HG02588 (cell line): ENCODE results near the gene B4GALT7.

ENCODE experiments used
- ATAC-seq: cut with Tn5 transposase; IDR thresholded peaks from one replicate; pipeline ENCODE4 v1.9.1; 2021; ENCODE audit warnings: mild to moderate bottlenecking, moderate library complexity; ENCODE audit not compliant: unreplicated experiment

The B4GALT7 gene

DNA sequence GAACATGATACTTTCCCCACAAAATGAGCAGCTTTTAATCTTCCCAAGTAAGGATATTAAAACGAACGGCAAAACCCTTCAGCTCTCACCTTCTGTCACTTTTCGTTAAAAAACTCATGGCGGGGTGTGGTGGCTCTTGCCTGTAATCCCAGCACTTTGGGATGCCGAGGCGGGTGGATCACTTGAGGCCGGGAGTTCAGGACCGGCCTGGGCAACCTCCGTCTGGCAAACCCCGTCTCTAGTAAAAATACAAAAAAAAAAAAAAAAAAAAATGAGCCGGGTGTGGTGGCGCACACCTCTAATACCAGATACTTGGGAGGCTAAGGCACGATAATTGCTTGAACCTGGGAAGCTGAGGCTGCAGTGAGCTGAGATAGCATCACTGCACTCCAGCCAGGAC is 7.0 kb upstream of the B4GALT7 start:
- no peak for ATAC-seq

DNA sequence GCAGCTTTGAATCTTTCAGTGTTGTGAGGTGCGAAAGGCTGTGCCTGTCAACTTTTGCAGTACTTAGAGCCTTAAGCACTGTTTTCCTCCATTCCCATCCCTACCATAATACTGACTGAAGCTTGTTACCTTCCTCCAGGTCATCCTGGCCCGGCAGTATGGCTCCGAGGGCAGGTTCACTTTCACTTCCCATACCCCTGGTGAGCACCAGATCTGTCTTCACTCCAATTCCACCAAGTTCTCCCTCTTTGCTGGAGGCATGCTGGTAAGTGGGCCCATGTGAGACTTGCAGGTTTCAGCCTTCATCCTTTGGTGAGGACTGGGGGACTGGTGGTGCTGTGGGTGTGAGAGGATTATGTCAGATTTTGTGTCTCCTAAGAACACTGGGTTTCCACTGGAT is 6.4 kb upstream of the B4GALT7 start:
- no peak for ATAC-seq

DNA sequence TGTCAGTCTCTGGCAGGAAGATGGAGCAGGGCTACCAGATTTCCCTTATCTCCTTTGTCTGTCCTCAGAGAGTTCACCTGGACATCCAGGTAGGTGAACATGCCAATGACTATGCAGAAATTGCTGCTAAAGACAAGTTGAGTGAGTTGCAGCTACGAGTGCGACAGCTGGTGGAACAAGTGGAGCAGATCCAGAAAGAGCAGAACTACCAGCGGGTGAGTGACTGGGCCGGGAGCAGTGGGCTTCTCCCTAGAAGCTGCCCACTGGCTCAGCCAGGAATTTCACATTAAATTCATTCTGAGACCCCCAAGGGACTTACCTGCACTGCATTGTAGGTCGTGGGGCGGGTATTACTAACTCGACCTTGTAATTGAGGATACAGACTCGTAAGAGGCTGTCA is 5.9 kb upstream of the B4GALT7 start:
- no peak for ATAC-seq

DNA sequence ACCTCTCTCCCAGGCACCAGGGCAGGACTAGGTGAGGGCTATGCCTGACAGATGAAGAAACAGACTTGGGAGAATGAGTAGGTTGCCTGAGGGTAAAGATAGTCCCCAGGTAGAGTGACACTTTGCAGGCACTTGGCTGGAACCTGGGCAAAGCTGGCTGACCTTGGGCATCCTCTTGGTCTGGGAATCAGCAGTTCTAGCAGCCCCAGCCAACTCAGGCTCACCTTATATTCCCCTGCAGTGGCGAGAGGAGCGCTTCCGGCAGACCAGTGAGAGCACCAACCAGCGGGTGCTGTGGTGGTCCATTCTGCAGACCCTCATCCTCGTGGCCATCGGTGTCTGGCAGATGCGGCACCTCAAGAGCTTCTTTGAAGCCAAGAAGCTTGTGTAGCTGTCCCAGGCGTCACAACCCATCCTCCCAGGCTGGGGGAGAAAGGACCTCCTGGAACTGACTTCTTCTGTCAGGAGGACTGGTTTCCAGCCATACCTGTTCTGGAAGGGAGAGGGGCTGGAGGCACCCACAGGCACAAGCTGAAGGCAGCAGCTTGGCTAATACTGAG is 4.8 kb upstream of the B4GALT7 start:
- no peak for ATAC-seq

DNA sequence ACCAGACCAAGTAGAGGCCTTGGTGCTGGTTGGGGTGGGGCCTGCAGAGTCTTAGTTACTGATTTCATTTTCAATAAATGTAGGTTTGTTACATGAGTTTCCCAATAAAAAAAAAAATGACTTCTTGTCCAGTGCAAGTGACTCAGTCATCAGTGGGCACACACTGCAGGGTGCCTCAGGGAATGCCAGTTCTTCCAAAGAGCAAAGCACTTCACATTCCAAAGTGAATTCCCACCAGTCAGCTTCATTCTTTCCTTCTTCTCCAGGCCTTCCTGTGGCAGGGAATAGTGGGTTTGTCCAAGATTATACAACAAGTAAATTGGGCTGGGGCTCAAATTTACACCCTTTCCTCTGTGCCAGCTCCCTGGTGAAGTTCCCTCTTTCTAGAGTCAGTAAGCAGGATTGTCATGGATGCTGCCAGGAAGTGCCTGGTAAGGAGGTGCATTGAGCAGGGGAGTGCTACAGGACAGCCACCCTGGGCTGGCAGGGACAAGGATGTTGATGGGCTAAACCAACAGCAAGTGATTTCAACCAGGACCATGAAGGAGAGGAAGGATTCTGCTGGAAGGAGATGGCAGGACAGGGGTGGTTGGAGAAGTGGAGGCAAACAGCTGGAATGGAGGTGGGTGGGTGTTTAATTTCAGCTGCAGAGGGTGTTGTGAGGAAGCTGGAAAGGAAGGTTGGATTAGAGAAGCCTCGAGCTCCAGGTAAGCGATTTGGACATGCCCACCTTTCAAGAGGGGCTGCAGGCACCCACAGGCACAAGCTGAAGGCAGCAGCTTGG is 3.7 kb upstream of the B4GALT7 start:
- no peak for ATAC-seq

DNA sequence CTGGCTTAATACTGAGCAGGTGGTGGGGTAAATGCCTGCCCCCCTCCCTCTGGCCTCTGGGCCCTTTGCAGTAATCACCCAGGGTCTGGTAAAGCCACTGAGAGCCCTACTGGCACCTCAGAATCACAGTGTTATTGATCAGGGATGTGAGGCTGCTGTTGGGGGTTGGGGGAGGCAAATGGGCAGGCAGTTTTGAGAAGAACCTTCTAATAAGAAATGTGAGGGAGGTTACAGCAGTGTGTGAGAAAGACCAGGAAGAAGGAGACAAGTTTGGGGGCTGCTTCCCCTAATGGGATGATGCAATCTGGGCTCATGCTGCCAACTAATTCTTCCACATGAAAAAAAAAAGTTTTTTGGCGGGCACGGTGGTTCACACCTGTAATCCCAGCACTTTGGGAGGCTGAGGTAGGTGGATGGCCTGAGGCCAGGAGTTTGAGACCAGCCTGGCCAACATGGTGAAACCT is 3.1 kb upstream of the B4GALT7 start:
- ATAC-seq = no peak

DNA sequence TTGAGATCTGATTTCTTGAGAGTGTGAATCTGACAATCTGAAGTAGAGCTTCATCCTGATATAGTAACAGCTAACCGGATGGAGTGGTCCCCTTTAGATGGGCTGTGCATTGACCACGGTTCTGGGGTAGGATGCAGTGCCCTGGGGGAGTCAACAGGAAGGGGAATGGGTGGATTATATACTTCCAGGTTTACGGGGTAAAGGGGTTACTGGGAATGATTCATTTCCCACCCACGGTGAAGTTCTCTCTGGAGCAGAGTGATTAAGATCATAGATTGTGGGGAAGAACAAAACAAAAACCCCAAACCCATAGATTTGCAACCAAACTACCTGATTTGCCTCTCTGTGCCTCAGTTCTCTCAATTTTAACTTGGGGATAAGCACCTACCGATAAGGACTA is 1.5 kb upstream of the B4GALT7 start:
- ATAC-seq = no peak

DNA sequence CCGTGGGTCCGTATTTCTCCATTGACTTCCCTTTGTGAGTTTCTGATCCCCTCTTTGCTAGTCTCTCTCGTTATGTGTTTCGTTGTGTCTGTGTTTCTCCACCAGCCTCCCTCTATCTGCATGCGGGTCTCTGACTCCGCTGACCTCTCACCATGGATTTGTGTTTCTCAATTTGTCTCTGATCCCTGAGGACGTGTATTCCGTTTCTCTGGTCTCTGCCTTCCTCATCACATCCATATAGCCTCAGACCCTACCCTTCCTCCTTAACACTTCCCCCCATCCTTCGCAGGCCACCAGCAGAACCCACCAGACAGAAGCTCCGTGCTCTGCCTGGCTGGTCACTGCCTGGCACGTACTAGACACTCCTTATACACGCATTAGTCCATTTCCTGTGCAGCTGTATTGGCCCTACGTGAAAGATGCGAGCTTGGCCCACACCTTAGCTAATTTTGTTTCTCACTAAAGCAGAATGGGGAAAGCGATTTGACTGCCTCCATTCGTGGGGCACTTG is 631 bp downstream of the B4GALT7 start:
- ATAC-seq = no peak

DNA sequence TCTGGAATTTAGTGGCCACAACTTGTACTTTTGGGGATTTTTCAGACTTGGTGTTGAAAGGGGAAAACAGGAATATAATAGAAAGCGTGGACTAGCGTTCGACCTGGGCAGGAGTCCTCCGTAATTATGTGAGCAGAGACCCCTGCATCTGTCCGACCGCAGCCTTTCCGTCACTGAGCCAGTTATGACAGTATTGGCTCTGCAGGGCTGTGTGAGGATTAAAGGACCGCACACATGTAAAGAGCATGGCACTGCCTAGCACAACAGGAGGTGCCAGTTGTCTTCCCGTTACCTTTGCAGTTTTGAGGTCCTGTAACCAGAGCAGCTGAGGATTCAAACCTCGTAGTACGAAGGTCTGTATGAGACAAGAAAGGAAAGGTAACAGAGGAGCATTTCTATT is 1.2 kb downstream of the B4GALT7 start:
- no peak for ATAC-seq

DNA sequence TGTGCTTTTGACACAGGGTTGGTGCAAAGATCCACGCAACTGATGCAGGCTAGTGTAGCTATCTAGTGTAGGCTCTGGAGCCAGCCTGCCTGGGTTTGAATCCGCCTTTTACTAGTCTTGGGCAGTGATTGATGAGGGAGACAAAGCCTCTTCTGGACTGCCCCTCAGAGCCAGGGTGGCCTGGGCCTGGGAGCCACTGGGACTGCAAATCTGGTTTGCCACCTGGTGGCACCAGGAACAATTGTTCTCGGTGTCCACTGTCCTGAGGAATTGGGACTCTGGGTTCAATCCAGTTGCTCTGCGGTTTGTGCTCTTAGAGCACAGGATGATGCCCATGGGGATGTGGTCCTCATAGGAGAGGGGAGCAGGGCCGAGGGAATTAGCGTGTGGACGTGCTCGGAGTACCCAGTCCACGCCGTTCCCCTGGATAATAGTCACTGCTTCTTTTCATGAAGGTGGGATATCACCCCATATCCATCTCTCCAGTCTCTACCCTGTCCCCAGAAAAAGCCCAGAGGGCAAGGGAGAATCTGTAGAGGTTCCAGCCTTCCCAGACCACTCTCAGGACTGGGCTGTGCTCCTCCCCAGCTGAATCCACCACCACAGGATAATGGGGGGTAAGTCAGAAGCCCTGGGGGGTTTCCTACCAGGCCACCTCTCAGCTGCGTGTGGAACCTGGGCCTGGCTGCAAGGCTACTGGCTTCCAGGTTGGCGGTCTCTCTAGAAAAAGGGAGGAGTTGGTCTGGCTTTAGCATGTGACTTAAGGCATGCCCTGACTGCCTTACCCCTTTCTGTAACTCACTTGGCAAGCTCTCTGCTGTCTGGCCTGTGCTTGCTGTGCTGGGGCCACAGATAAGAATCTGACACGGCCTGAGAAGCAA is 1.9 kb downstream of the B4GALT7 start:
- ATAC-seq = no peak

DNA sequence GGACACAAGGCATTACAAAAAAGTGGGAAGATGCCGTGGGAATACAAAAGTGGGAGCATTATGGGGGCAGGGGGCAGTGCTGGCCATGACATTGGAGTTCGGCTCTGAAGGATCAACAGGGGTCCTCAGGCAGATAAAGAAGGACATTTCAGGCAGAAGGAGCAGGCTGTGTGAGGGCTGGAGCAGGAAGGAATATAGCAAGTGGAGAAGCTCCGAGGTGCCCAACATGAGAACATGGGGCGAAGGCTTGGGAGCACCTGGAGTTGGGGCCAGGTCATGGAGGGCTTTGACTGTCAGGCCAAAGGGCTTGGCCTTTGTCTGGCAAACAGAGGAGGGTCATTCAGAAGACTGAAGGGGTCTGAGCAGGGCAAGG is 2.5 kb downstream of the B4GALT7 start:
- no peak for ATAC-seq

DNA sequence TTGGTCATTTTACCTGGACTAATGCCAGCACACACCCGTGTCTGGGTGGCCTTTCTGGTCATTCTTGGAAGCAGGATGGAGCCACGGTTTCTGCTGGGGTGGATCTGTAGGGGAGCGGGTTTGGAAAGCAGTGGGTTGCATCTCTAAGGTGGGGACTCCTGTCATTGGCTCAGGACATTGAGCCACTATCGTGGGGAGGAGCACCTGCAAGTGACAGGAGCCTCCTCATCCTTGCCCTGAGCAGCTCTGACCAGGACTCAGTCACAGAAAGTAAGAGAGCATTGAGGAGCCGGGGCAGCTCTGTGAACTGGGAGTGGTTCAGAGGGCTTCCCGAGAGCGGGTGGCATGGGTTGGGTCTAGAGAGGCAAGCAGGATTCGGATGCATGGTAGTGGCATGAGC is 3.7 kb downstream of the B4GALT7 start:
- no peak for ATAC-seq

DNA sequence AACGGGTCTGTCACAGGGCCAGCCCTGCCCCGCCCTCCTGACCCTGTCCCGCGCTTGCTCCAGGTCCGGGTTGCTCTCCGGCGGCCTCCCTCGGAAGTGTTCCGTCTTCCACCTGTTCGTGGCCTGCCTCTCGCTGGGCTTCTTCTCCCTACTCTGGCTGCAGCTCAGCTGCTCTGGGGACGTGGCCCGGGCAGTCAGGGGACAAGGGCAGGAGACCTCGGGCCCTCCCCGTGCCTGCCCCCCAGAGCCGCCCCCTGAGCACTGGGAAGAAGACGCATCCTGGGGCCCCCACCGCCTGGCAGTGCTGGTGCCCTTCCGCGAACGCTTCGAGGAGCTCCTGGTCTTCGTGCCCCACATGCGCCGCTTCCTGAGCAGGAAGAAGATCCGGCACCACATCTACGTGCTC is 4.2 kb downstream of the B4GALT7 start:
- ATAC-seq = no peak

DNA sequence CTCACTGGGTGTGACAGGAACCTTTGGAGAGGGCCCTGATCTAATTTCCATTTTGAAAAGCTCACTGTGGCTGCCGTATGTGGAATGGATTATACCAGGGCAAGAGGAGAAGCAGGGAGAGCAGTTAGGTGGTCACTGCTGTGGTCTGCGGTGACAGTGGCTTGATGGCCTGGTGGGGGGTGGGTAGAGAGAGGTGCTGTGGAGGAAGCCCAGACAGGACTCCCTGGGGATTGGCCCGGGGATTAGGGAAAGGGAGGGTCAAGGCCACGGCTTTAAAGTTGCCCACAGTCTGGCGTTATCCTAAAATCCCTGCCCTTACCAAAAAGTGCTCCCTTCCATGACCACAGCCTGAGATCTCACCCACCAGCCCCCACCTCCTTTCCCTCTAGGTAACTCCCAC is 4.7 kb downstream of the B4GALT7 start:
- ATAC-seq = no peak

DNA sequence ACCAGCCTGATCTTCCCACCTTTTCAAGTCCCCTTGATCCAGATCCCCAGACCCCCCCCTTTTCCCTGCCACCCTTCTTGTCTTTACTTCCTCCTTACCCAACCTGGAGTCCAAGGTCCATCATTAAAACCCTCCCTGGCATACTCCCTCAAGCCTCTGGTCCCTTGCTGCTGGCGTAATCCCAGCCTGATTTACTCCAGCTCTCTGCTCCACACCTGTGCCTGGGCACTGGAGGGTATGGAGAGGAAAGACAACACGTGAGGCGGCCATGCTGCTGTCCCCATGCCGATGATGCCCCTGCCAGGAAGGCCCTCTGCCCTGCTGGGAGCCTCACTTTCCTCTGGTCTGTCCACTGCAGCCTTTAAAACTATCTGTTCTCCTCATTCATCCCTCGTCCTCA is 5.1 kb downstream of the B4GALT7 start:
- ATAC-seq = no peak

DNA sequence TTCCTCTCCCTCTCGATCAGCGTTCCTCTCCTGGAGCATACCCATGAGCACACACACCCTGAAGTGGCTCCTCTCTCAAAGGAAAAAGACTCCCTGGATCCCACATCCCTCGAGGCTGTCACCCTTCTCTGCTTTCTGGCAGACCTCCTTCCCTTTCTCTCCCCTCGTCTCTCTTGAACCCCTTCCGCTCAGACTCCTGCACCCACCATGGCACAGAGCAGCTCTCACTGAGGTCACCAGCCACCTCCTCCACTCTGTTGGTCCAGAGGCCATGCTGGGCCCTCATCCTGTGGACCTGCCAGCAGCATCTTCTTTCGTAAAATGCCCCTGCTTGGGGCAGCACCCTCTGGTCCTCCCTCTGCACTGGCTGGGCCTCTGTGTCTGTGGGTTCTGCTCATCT is 5.7 kb downstream of the B4GALT7 start:
- ATAC-seq = no peak

DNA sequence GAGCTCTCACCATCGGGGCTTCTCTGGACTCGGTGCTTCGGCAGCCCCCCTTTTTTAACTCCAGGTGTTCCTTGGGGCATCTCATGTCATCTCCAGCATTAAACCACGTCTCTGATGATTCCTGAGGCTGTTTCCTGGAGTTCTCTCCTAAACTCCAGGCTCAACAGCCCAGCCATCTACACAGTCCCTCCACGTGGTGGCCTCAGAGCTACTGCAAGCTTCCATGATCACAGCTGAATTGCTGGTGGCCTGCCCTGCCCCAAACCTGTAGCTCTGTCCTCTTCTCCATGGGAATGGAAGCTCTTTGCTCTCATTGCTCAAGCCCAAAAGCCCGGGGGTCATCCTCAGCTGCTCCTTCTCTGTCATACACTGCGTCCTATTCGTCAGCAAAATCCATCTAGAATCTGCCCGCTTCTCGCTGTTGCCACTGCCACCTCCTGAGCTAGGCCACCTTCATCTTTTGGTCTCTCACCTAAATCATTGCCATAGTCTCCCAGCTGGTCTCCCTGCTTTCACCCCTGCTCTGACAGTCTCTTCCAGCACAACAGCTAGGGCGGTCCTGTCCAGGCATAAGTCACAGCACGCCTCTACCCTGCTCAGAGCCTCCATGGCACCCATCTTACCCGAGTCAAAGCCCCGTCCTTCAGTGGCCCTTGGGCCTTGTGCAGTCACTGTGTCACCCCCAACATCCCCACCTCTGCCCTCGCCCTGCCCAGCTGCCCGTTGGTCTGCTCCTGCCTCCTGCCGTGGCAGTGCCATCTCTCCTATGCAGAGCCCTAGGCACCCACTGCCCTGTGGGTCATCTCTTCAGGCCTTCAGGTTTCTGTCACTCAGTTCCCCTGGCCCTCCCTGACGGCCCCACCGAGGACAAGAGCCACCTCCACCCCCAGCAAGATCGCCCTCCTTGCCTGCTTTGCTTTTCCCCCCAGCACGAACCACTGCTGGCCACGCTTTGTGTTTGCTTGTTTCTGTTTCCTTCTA is 6.4 kb downstream of the B4GALT7 start:
- ATAC-seq = no peak

DNA sequence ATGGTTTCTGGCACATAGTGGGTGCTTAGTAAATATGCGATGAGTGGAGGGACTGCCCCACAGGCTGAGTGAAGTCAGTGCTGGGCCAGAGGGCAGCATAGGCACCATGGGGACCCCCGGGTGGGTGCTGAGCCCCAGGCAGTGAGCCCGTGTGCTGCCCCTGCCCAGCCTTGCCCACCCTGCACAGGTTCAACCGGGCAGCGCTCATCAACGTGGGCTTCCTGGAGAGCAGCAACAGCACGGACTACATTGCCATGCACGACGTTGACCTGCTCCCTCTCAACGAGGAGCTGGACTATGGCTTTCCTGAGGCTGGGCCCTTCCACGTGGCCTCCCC is 7.2 kb downstream of the B4GALT7 start:
- no peak for ATAC-seq

DNA sequence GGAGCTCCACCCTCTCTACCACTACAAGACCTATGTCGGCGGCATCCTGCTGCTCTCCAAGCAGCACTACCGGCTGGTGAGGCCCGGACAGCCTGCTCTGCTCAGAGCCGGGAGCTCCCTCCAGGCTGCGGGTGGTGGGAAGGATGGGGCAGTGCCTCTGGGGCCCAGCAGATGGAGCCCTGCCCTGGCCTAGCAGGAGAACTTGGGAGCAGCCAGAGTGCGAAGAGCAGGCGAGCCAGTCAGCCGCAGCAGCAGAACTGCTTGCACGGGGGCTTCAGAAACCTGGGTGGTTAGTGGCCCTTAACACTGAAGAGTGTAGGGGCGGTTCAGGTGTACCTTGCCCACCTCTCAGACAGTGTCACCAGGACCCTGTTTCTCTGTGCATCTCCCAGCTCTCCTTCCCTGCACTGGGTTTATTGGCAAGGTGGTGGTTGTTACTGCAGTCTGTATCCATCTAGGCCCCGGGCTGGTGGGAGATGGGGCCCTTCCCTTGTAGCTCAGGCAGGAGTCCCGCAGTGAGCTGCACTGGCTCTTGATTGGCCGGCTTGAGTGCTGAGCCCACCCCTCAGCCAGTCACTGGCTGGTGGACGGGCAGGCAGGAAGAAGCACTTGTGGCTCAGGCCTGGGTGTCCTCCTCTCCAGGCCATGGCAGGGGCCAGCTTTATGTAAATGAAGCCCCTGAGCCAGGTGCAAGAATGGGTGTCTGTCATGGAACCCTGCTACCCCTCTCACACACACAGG is 7.7 kb downstream of the B4GALT7 start:
- ATAC-seq = no peak
